ENCODE results near the gene SLC36A3. TPM values are rescaled to one million over a fixed set of nuclear protein-coding genes. Genes with fewer than 3 reads are reported as not detected.

The SLC36A3 gene
- total and polyA plus RNA-seq, 2 of the 4 experiments (the other 2 are of a cell fraction), result not detected

GRCh38 chr5:151295138-151295537, 8.4 kb downstream of the SLC36A3 start:
- intact Hi-C loops (cut with micrococcal nuclease), result no loop called here
- Histone ChIP-seq H2BK20ac (ENCODE audit: low read depth, low read length) (no peak overlapping the region), H3K9me3 (ENCODE audit: control insufficient read depth, insufficient read depth, low read length) (no peaks in the 10 kb centered on the region), H3K4me2 (ENCODE audit: low read depth, low read length) (no peak overlapping the region), H3K9ac (ENCODE audit: low read depth, low read length) (no peak overlapping the region), H3K4me3 (ENCODE audit: insufficient read depth, low read depth, low read length) (no peak overlapping the region), H2AK9ac (replicated peaks; ENCODE audit: low read depth, low read length, poor library complexity) (no peak overlapping the region), H3K56ac (ENCODE audit: extremely low read depth, insufficient read depth, low read length) (no peak overlapping the region), H3K14ac (replicated peaks; ENCODE audit: low read depth, low read length) (no peak overlapping the region), H3K4ac (ENCODE audit: low read depth, low read length) (no peak overlapping the region), H3K4me1 (ENCODE audit: control insufficient read depth, insufficient read depth, low read length) (no peaks in the 10 kb centered on the region), H3K9me1 (ENCODE audit: insufficient read depth, low read length) (no peaks in the 10 kb centered on the region), H3K18ac (ENCODE audit: low read depth, low read length) (no peak overlapping the region), H2BK120ac (ENCODE audit: low read depth, low read length) (no peak overlapping the region), H2AFZ (replicated peaks; ENCODE audit: low read length, poor library complexity) (no peak overlapping the region), H2BK15ac (ENCODE audit: low read depth, low read length) (no peak overlapping the region), H4K20me1 (ENCODE audit: insufficient read depth, low read length) (no peaks in the 10 kb centered on the region), H3K27me3 (ENCODE audit: control insufficient read depth, insufficient read depth, low read length) (peaks cover 9% of the 10 kb centered on the region), H3K79me1 (ENCODE audit: low read depth in 1 of 2, low read length in 2 of 2) (no peaks in the 10 kb centered on the region), H4K5ac (ENCODE audit: low read depth, low read length) (no peak overlapping the region), H3K27ac (ENCODE audit: insufficient read depth, low read length) (no peak overlapping the region), H4K8ac (ENCODE audit: low read depth in 2 of 2, low read length in 2 of 2) (no peak overlapping the region), H3K36me3 (ENCODE audit: control insufficient read depth, insufficient read depth, low read length) (no peaks in the 10 kb centered on the region), H2BK5ac (ENCODE audit: low read depth, low read length, poor library complexity, severe bottlenecking) (no peak overlapping the region), H4K91ac (ENCODE audit: insufficient read depth, low read depth, low read length) (no peak overlapping the region), H2AK5ac (ENCODE audit: low read depth, low read length) (no peak overlapping the region), H3K23ac (ENCODE audit: low read depth, low read length) (no peak overlapping the region)
- ATAC-seq (ENCODE audit: low read depth) (no peak), DNase-seq (no peak)
- in situ Hi-C loops (cut with MboI; ENCODE audit: low sequenced_read_pairs), result no loop called here
- ChIA-PET CTCF (no interaction called here), POLR2A (ENCODE audit: unreplicated experiment) (no interaction called here)
- WGBS, 2 experiments (ENCODE audit: extremely low coverage in 2 of 2, insufficient read length in 1 of 2), result no CpG with 5 or more reads among the region's 5 CpGs
- dilution Hi-C loops (cut with HindIII; ENCODE audit: low sequenced_read_pairs, unreplicated experiment), result no loop called here
- TF ChIP-seq FOS (IDR thresholded peaks at IDR 0.05; ENCODE audit: low read depth, low read length) (no peak), NFE2L2 (IDR thresholded peaks at IDR 0.05; ENCODE audit: low read depth, low read length) (no peak), RCOR1 (IDR thresholded peaks at IDR 0.05; ENCODE audit: insufficient replicate concordance, low read length) (no peak), CHD1 (IDR thresholded peaks at IDR 0.05; ENCODE audit: low read depth, low read length) (no peak), MAZ (IDR thresholded peaks at IDR 0.05; ENCODE audit: borderline replicate concordance, low read depth, low read length) (no peak), POLR2A (IDR thresholded peaks at IDR 0.05; ENCODE audit: low read depth, low read length) (no peak), USF2 (IDR thresholded peaks at IDR 0.05; ENCODE audit: low read depth, low read length) (no peak), ELK1 (IDR thresholded peaks at IDR 0.05; ENCODE audit: borderline replicate concordance, low read depth, low read length) (no peak), CEBPB (IDR thresholded peaks at IDR 0.05; ENCODE audit: low read depth, low read length) (peak; percentile 63)
- no TSS peak for BruUV-seq (replicated peaks)

Measured in IMR-90 (cell line).